GM18508 (cell line): ENCODE data around the gene DLEU7.

Experiments used
- ATAC-seq: cut with Tn5 transposase; IDR thresholded peaks from one replicate; pipeline ENCODE4 v1.9.1; 2021; ENCODE audit warnings: moderate number of reproducible peaks; ENCODE audit not compliant: insufficient read depth, unreplicated experiment

DLEU7 gene

GRCh38 chr13:50843257-50844083 lies at the start of gene DLEU7:
TSS of gene DLEU7 (minus strand) at chr13:50843692. CDS start at chr13:50843646, 46 bp downstream.
- ATAC-seq = no peak

- ATAC-seq = no peak
Measured at GRCh38 chr13:50892210-50892944, 48.9 kb upstream of the DLEU7 start.

- ATAC-seq = no peak
Measured at GRCh38 chr13:50891206-50891605, 47.7 kb upstream of the DLEU7 start.

DNA sequence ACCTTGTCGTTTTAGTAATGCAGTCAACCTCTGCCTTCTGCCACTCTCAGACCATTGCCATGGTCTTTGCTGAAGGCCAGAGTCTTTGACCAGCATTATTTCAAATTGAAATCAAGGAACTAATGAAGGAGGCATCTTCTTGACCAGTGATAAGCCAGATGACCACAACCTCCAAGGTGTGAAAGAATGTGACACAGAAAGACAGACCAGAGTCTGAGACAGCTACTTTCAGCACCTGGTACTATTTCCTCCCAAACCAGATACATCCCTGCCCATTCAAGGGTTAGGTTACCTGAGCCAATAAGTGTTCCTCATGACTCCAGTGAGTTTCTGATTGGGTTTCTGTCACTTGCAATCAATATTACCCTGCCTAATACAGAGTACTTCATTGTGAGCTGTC lies 45.8 kb upstream of the DLEU7 start:
- ATAC-seq = no peak

DNA sequence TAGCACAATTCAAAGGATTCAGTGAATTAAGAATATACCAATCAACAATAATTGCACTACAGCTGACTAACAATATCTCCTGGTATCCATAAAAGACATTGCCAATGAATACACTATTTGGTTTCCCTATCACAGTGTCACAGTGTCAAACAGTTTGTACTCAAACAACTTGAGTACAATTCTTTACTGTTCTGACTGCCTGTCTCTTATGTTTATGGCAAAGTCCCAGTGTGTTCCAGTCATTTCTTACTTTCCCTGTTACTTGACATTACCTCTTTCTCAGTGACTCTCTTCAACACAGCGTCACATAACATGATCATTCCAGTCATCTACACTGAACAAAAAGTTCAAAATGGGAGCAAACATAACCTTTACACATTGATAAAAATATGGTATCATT lies 44.9 kb upstream of the DLEU7 start:
- no peak for ATAC-seq

DNA sequence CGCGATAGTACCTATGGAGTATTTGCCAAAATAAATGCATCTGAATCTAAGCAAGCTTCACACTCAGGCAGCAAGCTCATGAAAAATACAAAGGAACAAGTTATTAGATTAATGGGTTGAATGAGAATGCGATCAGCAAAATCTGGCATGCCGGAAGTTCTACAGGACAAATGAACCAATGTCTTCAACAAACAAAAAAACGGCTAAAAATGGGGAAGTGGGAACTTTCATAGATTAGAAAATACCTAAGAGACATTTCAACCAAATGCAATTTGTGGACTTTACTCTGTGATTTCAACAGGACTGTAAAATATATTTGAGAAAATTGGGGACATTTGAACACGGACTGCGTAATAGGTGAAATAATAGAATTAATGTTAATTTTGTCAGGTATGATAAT lies 43.7 kb upstream of the DLEU7 start:
- ATAC-seq = no peak

GRCh38 chr13:50884265-50884664 lies 40.8 kb upstream of the DLEU7 start:
- ATAC-seq = no peak

GRCh38 chr13:50883728-50884127 lies 40.2 kb upstream of the DLEU7 start:
- no peak for ATAC-seq

DNA sequence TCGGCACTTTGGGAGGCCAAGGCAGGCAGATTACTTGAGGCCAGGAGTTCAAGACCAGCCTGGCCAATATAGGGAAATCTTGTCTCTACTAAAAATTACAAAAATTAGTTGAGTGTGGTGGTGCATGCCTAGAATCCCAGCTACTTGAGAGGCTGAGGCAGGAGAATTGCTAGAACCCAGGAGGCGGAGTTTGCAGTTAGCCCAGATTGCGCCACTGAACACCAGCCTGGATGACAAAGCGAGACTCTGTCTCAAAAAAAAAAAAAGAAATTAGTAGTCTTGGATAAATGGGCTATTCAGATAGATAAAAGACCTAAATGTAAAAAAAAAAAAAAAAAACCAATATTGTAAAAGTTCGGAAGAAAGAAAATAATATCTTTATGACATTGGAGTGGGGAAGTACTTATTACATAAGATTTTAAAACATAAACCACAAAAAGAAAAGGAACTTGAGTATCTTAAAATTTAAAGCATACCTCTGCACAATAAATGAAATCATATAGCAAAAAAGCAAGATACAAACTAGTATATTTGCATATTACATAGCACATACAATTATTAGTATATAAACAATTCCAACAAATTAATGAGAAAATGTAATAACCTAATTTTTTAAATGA lies 39.4 kb upstream of the DLEU7 start:
- no peak for ATAC-seq

GRCh38 chr13:50873991-50874390 lies 30.5 kb upstream of the DLEU7 start:
- no peak for ATAC-seq

DNA sequence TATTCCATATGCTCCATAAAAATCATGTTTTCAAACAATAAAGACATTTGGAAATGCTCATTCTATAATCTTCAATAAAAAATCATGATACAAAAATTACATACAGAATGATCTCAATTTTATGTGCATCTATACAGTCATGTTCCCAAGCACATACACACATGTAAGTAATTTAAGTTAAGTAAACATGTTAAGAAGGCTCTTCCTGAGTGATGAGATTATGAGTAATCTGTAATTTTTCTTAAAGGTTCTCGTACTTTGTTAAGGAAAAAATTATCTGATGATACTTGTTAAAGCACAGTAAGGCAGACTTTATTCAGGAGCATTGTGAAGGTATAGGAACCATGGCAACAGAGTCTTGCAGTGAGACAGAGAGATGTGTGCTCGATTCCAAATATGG lies 30.0 kb upstream of the DLEU7 start:
- ATAC-seq = no peak

GRCh38 chr13:50871405-50871804 lies 27.9 kb upstream of the DLEU7 start:
- no peak for ATAC-seq

GRCh38 chr13:50867637-50867945 lies 24.1 kb upstream of the DLEU7 start:
- ATAC-seq = no peak

DNA sequence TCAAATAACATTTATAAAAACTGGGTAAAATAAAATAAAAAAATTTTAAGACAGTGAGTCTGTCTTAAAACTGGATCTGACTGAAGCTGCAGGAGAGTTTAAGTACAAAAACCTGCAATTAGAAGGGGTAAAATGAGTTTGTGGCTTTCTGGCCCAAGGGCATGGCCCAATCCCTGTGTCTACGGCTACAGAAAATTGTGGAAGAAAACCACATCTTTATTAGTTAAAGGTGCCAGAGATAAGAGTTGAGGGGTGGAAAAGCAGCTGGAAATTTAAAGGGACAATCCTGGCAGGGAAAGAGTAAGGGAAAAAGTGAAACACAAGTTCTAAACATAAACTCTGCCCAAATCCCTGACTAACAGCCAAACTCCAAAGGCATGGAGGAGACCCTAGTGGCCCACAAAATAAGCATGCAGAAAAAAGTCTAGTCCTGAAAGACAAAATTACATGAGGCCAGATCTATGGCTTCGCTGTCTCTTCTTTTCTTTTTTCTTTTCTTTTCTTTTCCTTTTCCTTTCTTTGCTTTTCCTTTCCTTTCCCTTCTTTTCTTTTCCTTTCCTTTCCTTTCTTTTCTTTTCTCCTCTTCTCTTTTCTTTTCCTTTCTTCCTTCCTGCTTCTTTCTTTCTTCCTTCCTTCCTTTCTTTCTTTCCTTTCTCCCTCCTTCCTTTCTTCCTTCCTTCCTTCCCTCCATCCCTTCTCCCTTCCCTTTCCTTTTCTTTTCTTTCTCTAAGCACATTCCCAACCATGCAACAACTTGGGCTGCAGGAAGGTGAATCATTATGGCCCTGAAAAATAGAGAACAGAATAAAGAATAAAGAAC lies 23.5 kb upstream of the DLEU7 start:
- ATAC-seq = no peak

GRCh38 chr13:50864492-50864891 lies 21.0 kb upstream of the DLEU7 start:
- no peak for ATAC-seq

DNA sequence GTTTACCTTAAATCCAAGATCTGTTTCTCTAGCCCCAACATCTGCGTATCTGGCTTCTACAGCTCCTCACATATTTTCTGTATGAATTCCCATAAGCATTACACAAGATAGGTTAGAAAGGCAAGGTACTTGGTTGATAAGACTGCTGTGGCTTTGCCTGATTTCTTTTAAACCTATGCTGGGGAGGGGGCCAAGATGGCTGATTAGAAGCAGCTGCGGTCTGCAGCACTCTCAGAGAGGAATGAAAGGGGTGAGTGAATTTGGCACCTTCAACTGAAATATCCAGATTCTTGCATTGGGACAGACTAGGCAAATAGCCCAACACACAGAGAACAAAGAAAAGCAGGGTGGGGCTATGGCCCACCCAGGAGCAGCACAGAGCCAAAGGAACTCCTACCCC lies 12.2 kb upstream of the DLEU7 start:
- no peak for ATAC-seq

- no peak for ATAC-seq
Measured at GRCh38 chr13:50850445-50850844, 7.0 kb upstream of the DLEU7 start.

DNA sequence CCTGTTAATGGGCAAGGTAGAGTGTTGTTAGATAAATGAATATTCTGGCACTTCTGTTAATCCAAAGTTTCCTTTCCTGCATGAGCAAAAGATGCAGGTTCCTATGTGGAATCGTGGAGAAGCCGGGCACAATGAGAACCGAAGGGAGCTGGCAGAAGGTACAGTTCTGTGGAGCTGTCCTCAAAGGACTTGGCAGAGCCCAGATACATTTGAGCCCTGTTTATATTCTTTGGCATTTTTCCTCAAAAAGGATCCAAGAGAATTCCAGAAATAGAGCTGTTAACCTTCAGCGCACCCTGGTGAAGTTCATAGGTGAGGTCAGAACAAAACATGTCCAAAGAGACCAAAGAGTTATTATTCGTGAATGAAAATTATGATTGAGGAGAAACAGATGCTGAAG lies 4.0 kb upstream of the DLEU7 start:
- no peak for ATAC-seq

GRCh38 chr13:50846861-50847475 lies 3.5 kb upstream of the DLEU7 start:
- ATAC-seq = no peak

GRCh38 chr13:50845211-50845610 lies 1.7 kb upstream of the DLEU7 start:
- no peak for ATAC-seq
